GM12878 (cell line): ENCODE measurements around the gene RAD51B. TPM values are rescaled to one million over a fixed set of nuclear protein-coding genes. Genes with fewer than 3 reads are reported as not detected.

Source experiments
- ATAC-seq: fragments of 200-7000 bp; cut with Tn5 transposase; 3 replicates; pipeline ENCODE4 v1.9.1; 2020; ENCODE audit warnings: mild to moderate bottlenecking, moderate library complexity
- BruUV-seq: library from RNA; stranded (reverse); fragments of 400-500 nt; replicated peaks from 2 replicates; lab custom pipeline; 2021; lab: Mats Ljungman, UMichigan
- CTCF ChIA-PET: fragments of 300-600 bp; sonication (Branson Sonifier 250); formaldehyde crosslinking; extraction: SDS; loops from one replicate; lab custom pipeline; 2021; ENCODE audit warnings: inconsistent platforms; lab: Yijun Ruan, JAX
- POLR2A ChIA-PET: fragments of 350-600 bp; formaldehyde crosslinking; extraction: SDS; loops from one replicate; lab custom pipeline; 2021; ENCODE audit warnings: inconsistent platforms; lab: Charles Lee
- RAD21 ChIA-PET: fragments of 300-600 bp; sonication (Branson Sonifier 250); formaldehyde crosslinking; loops from one replicate; lab custom pipeline; 2023; ENCODE audit warnings: antibody characterized with exemption; ENCODE audit not compliant: unreplicated experiment; lab: Charles Lee
- SMC1A ChIA-PET: fragments of 300-600 bp; sonication (Branson Sonifier 250); formaldehyde crosslinking; loops from one replicate; lab custom pipeline; 2023; ENCODE audit not compliant: unreplicated experiment, uncharacterized antibody; lab: Charles Lee
- DNase-seq: peaks from one replicate; pipeline ENCODE4 v3.0.0-alpha.2; 2011; ENCODE audit warnings: low read depth, low spot score
- FAIRE-seq: peaks from 3 replicates; lab custom pipeline; 2011; peaks lifted over from hg19 to GRCh38; lab: Jason Lieb, UNC
- H2AFZ ChIP-seq: 2 replicates; pipeline ENCODE4 v1.6.0; 2011; ENCODE audit warnings: low read depth, low read length, control low read depth; ENCODE audit not compliant: control insufficient read depth
- H3K27ac ChIP-seq: 2 replicates; pipeline ENCODE4 v1.5.1; 2011; ENCODE audit warnings: control low read depth; ENCODE audit not compliant: control insufficient read depth, insufficient read depth
- H3K27me3 ChIP-seq, 2 experiments: replicated peaks in 1 of 2; 2 replicates each; pipeline versions ENCODE4 v1.6.0 to v1.6.1; 2011; ENCODE audit warnings: low read length in 1 of 2; ENCODE audit not compliant: control insufficient read depth in 2 of 2, insufficient read depth in 2 of 2
- H3K36me3 ChIP-seq, 2 experiments: 2 replicates each; pipeline ENCODE4 v1.5.1; 2011; ENCODE audit warnings: low read length in 1 of 2; ENCODE audit not compliant: control insufficient read depth in 2 of 2, insufficient read depth in 2 of 2
- H3K4me1 ChIP-seq: 2 replicates; pipeline ENCODE4 v1.6.1; 2011; ENCODE audit warnings: mild to moderate bottlenecking, low read length, moderate library complexity, mixed read lengths; ENCODE audit not compliant: control insufficient read depth, insufficient read depth
- H3K4me2 ChIP-seq: 2 replicates; pipeline ENCODE4 v1.6.0; 2011; ENCODE audit warnings: control low read depth; ENCODE audit not compliant: control insufficient read depth, insufficient read depth
- H3K4me3 ChIP-seq: fragments of 200-600 bp; sonication (generic); 2 replicates; pipeline ENCODE4 v1.5.1; 2016
- H3K79me2 ChIP-seq: 2 replicates; pipeline ENCODE4 v1.6.0; 2011; ENCODE audit warnings: low read length; ENCODE audit not compliant: control insufficient read depth, insufficient read depth
- H3K9ac ChIP-seq: 2 replicates; pipeline ENCODE4 v1.8.0; 2011; ENCODE audit warnings: low read length, control low read depth, mixed read lengths; ENCODE audit not compliant: control insufficient read depth, insufficient read depth
- H3K9me3 ChIP-seq: replicated peaks from 3 replicates; pipeline ENCODE4 v1.5.1; 2011; ENCODE audit warnings: mild to moderate bottlenecking, low read length; ENCODE audit not compliant: control insufficient read depth, insufficient read depth
- H4K20me1 ChIP-seq: 2 replicates; pipeline ENCODE4 v1.6.0; 2011; ENCODE audit not compliant: control insufficient read depth, insufficient read depth
- BHLHE40 ChIP-seq, 2 experiments: fragments of 450-650 bp in 1 of 2; IDR thresholded peaks; 2 replicates each; pipeline ENCODE4 v1.6.1; 2011 to 2017; ENCODE audit warnings: low read depth in 2 of 2, borderline replicate concordance in 1 of 2, improper control_type of control experiment in 1 of 2, low read length in 1 of 2, mild to moderate bottlenecking in 1 of 2
- CBX3 ChIP-seq: fragments of 200-600 bp; sonication (generic); IDR thresholded peaks from 2 replicates; pipeline ENCODE4 v1.6.1; 2016; ENCODE audit warnings: low read depth, borderline replicate concordance
- CEBPB ChIP-seq, 2 experiments: fragments of 150-350 bp in 1 of 2; IDR thresholded peaks; 2 replicates each; pipeline ENCODE4 v1.6.1; 2012 to 2014; ENCODE audit warnings: low read depth in 2 of 2, low read length in 2 of 2, borderline replicate concordance in 1 of 2, inconsistent platforms in 1 of 2
- CHD2 ChIP-seq: IDR thresholded peaks from 2 replicates; pipeline ENCODE4 v1.6.1; 2011; ENCODE audit warnings: low read depth, low read length, improper control_type of control experiment, borderline replicate concordance
- CREB1 ChIP-seq: IDR thresholded peaks from 2 replicates; pipeline ENCODE4 v1.6.1; 2012; ENCODE audit warnings: low read depth, mild to moderate bottlenecking, inconsistent platforms
- EGR1 ChIP-seq, 2 experiments: IDR thresholded peaks; 1 replicate in 1 of 2; 2 replicates in 1 of 2; pipeline ENCODE4 v1.6.1; 2011 to 2012; ENCODE audit warnings: low read depth in 2 of 2, low read length in 2 of 2, borderline replicate concordance in 1 of 2, mild to moderate bottlenecking in 1 of 2, moderate library complexity in 1 of 2
- EP300 ChIP-seq, 2 experiments: fragments of 150-350 bp in 1 of 2; IDR thresholded peaks; 2 replicates each; pipeline ENCODE4 v1.6.1; 2011 to 2012; ENCODE audit warnings: low read depth in 2 of 2, low read length in 2 of 2, borderline replicate concordance in 1 of 2, improper control_type of control experiment in 1 of 2, inconsistent platforms in 1 of 2; ENCODE audit not compliant: control insufficient read depth in 1 of 2
- EZH2 ChIP-seq: IDR thresholded peaks from 2 replicates; pipeline ENCODE4 v1.6.1; 2012; ENCODE audit warnings: low read depth, mild to moderate bottlenecking, control low read depth, inconsistent platforms, low read length, borderline replicate concordance; ENCODE audit not compliant: control insufficient read depth
- IKZF1 ChIP-seq: fragments of 450-650 bp; conservative IDR thresholded peaks from 2 replicates; pipeline ENCODE4 v1.6.1; 2017; ENCODE audit warnings: antibody characterized with exemption, mild to moderate bottlenecking
- IRF4 ChIP-seq: IDR thresholded peaks from 2 replicates; pipeline ENCODE4 v1.6.1; 2011; ENCODE audit warnings: low read depth, low read length
- LARP7 ChIP-seq: fragments of 450-650 bp; IDR thresholded peaks from 2 replicates; pipeline ENCODE4 v1.6.1; 2017; ENCODE audit warnings: mild to moderate bottlenecking
- NR2F1 ChIP-seq: fragments of 450-650 bp; conservative IDR thresholded peaks from 2 replicates; pipeline ENCODE4 v1.6.1; 2017; ENCODE audit warnings: mild to moderate bottlenecking
- POLR2A ChIP-seq: IDR thresholded peaks from 2 replicates; pipeline ENCODE4 v1.6.1; 2011; ENCODE audit warnings: low read depth, mild to moderate bottlenecking, low read length
- ZNF274 ChIP-seq: IDR thresholded peaks from one replicate; pipeline ENCODE4 v1.8.0; 2011; ENCODE audit not compliant: insufficient read length, insufficient read depth
- WGBS: methylation state at CpG from one replicate; pipeline ENCODE4 v1.1.6; 2016; ENCODE audit warnings: low lambda C conversion rate; ENCODE audit not compliant: insufficient replicate concordance, insufficient coverage; ENCODE audit errors: missing lambda C conversion rate; 5-methylcytosine and 5-hydroxymethylcytosine counted together
- in situ Hi-C: fragments of 300-500 bp; cut with MboI; formaldehyde crosslinking; loops from 9 replicates; pipeline ENCODE4 v1.14.3; 2018; ENCODE audit warnings: mixed read lengths
- intact Hi-C: fragments of 100-400 bp; cut with micrococcal nuclease; formaldehyde crosslinking; loops from one replicate; pipeline ENCODE4 v1.14.2; 2022; ENCODE audit not compliant: unreplicated experiment
- polyA plus RNA-seq, 11 experiments: library from polyadenylated mRNA; depleted of rRNA in 4 of 11; unstranded in 6 of 11; stranded (reverse) in 5 of 11; fragments of >200 nt; fragmentation: Nextera tagmentation in 4 of 11; fragmentation: Illumina TruSeq in 1 of 11; extraction: Ambion mirVana in 4 of 11; extraction: Trizol in 1 of 11; gene quantifications; 1 replicate in 1 of 11; 2 replicates in 10 of 11; pipeline versions ENCODE4 v1.2.1 to v1.2.3, GENCODE V29; 2011 to 2016; ENCODE audit warnings: inconsistent platforms in 2 of 11, missing spikeins in 2 of 11, low read depth in 1 of 11
- total RNA-seq, 4 experiments: library from RNA; depleted of rRNA in 3 of 4; stranded (reverse); fragments of >200 nt in 3 of 4; fragmentation: Illumina TruSeq in 1 of 4; extraction: Trizol in 1 of 4; gene quantifications; 2 replicates each; pipeline versions ENCODE4 v1.2.1 to v1.2.3, GENCODE V29; 2013 to 2021
- TF ChIP-seq, protein P1 (sequence below): fragments of 450-650 bp; IDR thresholded peaks from 2 replicates; pipeline ENCODE4 v1.6.1; 2017; ENCODE audit warnings: mild to moderate bottlenecking, moderate library complexity
- TF ChIP-seq, protein P2 (sequence below): fragments of 150-350 bp; IDR thresholded peaks from 2 replicates; pipeline ENCODE4 v1.6.1; 2014; ENCODE audit warnings: mild to moderate bottlenecking, low read depth, low read length
- TF ChIP-seq, protein P3 (sequence below): IDR thresholded peaks from 2 replicates; pipeline ENCODE4 v1.6.1; 2011; ENCODE audit warnings: mild to moderate bottlenecking, low read depth, low read length, moderate library complexity; ENCODE audit not compliant: insufficient replicate concordance

Gene RAD51B
- total and polyA plus RNA-seq, 10 of the 15 experiments (the other 5 are each of a cell fraction or from before 2014, with no cell fraction given): 9.8 to 26.8 (median 21.3) TPM

DNA sequence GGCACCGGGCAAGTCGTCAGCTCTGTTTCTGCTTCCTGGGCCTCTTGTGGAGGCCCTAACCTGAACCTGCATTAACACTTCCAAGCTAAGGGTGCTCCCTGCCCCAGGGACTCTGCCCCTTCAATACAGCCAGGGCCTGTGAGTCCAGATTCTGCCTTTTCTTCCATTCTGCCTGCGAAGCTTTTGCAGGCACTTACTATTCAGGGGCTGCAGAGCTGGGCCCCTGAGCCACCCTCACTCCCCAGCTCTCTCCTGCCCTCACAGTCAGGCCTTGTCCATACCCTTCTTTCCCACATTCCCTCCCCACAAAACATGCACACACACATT, 872.2 kb downstream of the RAD51B start (continued):
- TF ChIP-seq, protein P1, sequence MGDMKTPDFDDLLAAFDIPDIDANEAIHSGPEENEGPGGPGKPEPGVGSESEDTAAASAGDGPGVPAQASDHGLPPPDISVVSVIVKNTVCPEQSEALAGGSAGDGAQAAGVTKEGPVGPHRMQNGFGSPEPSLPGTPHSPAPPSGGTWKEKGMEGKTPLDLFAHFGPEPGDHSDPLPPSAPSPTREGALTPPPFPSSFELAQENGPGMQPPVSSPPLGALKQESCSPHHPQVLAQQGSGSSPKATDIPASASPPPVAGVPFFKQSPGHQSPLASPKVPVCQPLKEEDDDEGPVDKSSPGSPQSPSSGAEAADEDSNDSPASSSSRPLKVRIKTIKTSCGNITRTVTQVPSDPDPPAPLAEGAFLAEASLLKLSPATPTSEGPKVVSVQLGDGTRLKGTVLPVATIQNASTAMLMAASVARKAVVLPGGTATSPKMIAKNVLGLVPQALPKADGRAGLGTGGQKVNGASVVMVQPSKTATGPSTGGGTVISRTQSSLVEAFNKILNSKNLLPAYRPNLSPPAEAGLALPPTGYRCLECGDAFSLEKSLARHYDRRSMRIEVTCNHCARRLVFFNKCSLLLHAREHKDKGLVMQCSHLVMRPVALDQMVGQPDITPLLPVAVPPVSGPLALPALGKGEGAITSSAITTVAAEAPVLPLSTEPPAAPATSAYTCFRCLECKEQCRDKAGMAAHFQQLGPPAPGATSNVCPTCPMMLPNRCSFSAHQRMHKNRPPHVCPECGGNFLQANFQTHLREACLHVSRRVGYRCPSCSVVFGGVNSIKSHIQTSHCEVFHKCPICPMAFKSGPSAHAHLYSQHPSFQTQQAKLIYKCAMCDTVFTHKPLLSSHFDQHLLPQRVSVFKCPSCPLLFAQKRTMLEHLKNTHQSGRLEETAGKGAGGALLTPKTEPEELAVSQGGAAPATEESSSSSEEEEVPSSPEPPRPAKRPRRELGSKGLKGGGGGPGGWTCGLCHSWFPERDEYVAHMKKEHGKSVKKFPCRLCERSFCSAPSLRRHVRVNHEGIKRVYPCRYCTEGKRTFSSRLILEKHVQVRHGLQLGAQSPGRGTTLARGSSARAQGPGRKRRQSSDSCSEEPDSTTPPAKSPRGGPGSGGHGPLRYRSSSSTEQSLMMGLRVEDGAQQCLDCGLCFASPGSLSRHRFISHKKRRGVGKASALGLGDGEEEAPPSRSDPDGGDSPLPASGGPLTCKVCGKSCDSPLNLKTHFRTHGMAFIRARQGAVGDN: no peak
- TF ChIP-seq EP300 (IDR thresholded peaks at IDR 0.05; ENCODE audit: borderline replicate concordance in 1 of 2, control insufficient read depth in 1 of 2, low read depth in 2 of 2, low read length in 2 of 2) (no peak), POLR2A (no peak)
- TF ChIP-seq, all 136 proteins: peak for 0

DNA sequence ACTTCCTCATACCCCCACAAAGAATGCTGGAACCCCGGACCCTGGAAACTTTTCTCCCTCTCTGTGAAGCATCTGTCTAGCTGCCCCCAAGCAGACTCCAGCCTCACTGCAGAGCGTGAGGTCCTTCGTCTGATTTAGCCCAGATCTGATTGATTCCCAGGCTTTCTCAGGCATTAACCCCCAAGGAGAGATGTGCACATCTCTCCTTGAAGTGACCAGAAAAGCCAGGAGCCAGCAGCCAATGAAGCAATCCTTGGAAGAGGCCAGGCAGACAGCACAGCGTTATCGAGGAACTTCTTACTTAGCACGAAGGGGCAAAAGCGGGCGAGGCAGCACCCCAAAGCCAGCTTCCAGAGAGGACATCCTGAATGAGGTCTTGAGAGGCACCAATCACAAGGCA, 872.6 kb downstream of the RAD51B start:
- Histone ChIP-seq H3K9me3 (no peaks in the 10 kb centered on the region), H3K9ac (no peak overlapping the region), H3K4me1 (peaks cover 28% of the 10 kb centered on the region), H2AFZ (no peak overlapping the region), H3K27ac (no peak overlapping the region), H4K20me1 (no peaks in the 10 kb centered on the region), H3K27me3 (no peaks in the 10 kb centered on the region), H3K4me2 (no peak overlapping the region), H3K79me2 (no peaks in the 10 kb centered on the region), H3K4me3 (no peak overlapping the region), H3K36me3 (no peaks in the 10 kb centered on the region)
- intact Hi-C loops: no loop called here
- RAD21 ChIA-PET: no interaction called here
- in situ Hi-C loops: no loop called here
- CTCF ChIA-PET: no interaction called here
- 97% methylated on average over 8 of the region's 8 CpGs for WGBS
- ATAC-seq (no peak), DNase-seq (no peak), FAIRE-seq (no peak)
- BruUV-seq: no TSS peak
- TF ChIP-seq, protein P2, sequence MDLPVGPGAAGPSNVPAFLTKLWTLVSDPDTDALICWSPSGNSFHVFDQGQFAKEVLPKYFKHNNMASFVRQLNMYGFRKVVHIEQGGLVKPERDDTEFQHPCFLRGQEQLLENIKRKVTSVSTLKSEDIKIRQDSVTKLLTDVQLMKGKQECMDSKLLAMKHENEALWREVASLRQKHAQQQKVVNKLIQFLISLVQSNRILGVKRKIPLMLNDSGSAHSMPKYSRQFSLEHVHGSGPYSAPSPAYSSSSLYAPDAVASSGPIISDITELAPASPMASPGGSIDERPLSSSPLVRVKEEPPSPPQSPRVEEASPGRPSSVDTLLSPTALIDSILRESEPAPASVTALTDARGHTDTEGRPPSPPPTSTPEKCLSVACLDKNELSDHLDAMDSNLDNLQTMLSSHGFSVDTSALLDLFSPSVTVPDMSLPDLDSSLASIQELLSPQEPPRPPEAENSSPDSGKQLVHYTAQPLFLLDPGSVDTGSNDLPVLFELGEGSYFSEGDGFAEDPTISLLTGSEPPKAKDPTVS: no peak
- TF ChIP-seq NR2F1 (no peak), CREB1 (no peak), IKZF1 (no peak), EGR1 (IDR thresholded peaks at IDR 0.05; ENCODE audit: borderline replicate concordance in 1 of 2, low read depth in 2 of 2, low read length in 2 of 2) (no peak), CEBPB (IDR thresholded peaks at IDR 0.05; ENCODE audit: borderline replicate concordance in 1 of 2, low read depth in 2 of 2, low read length in 2 of 2) (no peak), CBX3 (no peak), IRF4 (no peak), ZNF274 (no peak), EZH2 (no peak), LARP7 (no peak), CHD2 (no peak), BHLHE40 (IDR thresholded peaks at IDR 0.05; ENCODE audit: borderline replicate concordance in 1 of 2, low read depth in 2 of 2, low read length in 1 of 2) (no peak)
- TF ChIP-seq, protein P3, sequence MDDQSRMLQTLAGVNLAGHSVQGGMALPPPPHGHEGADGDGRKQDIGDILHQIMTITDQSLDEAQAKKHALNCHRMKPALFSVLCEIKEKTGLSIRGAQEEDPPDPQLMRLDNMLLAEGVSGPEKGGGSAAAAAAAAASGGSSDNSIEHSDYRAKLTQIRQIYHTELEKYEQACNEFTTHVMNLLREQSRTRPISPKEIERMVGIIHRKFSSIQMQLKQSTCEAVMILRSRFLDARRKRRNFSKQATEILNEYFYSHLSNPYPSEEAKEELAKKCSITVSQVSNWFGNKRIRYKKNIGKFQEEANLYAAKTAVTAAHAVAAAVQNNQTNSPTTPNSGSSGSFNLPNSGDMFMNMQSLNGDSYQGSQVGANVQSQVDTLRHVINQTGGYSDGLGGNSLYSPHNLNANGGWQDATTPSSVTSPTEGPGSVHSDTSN: no peak
- SMC1A ChIA-PET: interaction anchor here (1.5 kb wide), 1 partner anchor 172 kb away, joined by 3 read pairs; no protein-coding TSS in a partner anchor
- POLR2A ChIA-PET: interaction anchor here (1.3 kb wide), 1 partner anchor 28 kb away, joined by 3 read pairs; no protein-coding TSS in a partner anchor
